Measurements from ENCODE around the gene ASGR2. TPM values are rescaled to one million over a fixed set of nuclear protein-coding genes. Genes with fewer than 3 reads are reported as not detected.

The ASGR2 gene
- total RNA-seq, 2 donors from 2014 or later, result 0.33 TPM; not detected in 1

GRCh38 chr17:7084088-7084487 lies 30.5 kb downstream of the ASGR2 start:
- Histone ChIP-seq H3K36me3 (no peaks in the 10 kb centered on the region), H3K4me1 (no peaks in the 10 kb centered on the region), H3K27ac (no peak overlapping the region), H3K9me3 (no peaks in the 10 kb centered on the region), H3K27me3 (no peaks in the 10 kb centered on the region), H3K4me3 (no peak overlapping the region)
- DNase-seq (ENCODE audit: low spot score), result no peak
- TF ChIP-seq, protein P1, sequence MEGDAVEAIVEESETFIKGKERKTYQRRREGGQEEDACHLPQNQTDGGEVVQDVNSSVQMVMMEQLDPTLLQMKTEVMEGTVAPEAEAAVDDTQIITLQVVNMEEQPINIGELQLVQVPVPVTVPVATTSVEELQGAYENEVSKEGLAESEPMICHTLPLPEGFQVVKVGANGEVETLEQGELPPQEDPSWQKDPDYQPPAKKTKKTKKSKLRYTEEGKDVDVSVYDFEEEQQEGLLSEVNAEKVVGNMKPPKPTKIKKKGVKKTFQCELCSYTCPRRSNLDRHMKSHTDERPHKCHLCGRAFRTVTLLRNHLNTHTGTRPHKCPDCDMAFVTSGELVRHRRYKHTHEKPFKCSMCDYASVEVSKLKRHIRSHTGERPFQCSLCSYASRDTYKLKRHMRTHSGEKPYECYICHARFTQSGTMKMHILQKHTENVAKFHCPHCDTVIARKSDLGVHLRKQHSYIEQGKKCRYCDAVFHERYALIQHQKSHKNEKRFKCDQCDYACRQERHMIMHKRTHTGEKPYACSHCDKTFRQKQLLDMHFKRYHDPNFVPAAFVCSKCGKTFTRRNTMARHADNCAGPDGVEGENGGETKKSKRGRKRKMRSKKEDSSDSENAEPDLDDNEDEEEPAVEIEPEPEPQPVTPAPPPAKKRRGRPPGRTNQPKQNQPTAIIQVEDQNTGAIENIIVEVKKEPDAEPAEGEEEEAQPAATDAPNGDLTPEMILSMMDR (IDR thresholded peaks at IDR 0.05), result no peak

GRCh38 chr17:7083592-7083991 lies 31.0 kb downstream of the ASGR2 start:
- no peaks in the 10 kb centered on the region for H3K36me3 ChIP-seq
- no peaks in the 10 kb centered on the region for H3K4me1 ChIP-seq
- H3K27ac ChIP-seq, result no peak overlapping the region
- DNase-seq (ENCODE audit: low spot score), result no peak
- TF ChIP-seq, protein P1 (IDR thresholded peaks at IDR 0.05), result no peak
- no peak overlapping the region for H3K4me3 ChIP-seq
- no peaks in the 10 kb centered on the region for H3K27me3 ChIP-seq
- no peaks in the 10 kb centered on the region for H3K9me3 ChIP-seq

GRCh38 chr17:7081341-7082062 lies 33.1 kb downstream of the ASGR2 start:
- Histone ChIP-seq H3K36me3 (no peaks in the 10 kb centered on the region), H3K9me3 (no peaks in the 10 kb centered on the region), H3K4me3 (no peak overlapping the region), H3K4me1 (no peaks in the 10 kb centered on the region), H3K27ac (no peak overlapping the region), H3K27me3 (no peaks in the 10 kb centered on the region)
- TF ChIP-seq, protein P1 (IDR thresholded peaks at IDR 0.05), result no peak
- DNase-seq (ENCODE audit: low spot score), result no peak

- Histone ChIP-seq H3K9me3 (no peaks in the 10 kb centered on the region), H3K27ac (no peak overlapping the region), H3K4me1 (no peaks in the 10 kb centered on the region), H3K4me3 (no peak overlapping the region), H3K36me3 (no peaks in the 10 kb centered on the region), H3K27me3 (no peaks in the 10 kb centered on the region)
- peak; percentile 59 for DNase-seq (ENCODE audit: low spot score)
- TF ChIP-seq, protein P1 (IDR thresholded peaks at IDR 0.05), result no peak
Measured at GRCh38 chr17:7080456-7081041, 34.1 kb downstream of the ASGR2 start.

- no peak within 1 kb of the TSS for H3K27ac ChIP-seq
- H3K4me3 ChIP-seq, result no peak within 1 kb of the TSS
Measured at GRCh38 chr17:7079581-7080455, 34.8 kb downstream of the ASGR2 start, which contains the start of gene CLEC10A. Gene CLEC10A, minus strand, starts transcription at chr17:7080251. Its CDS starts 1,439 bp downstream, at chr17:7078812.

More at GRCh38 chr17:7079581-7080455, 34.8 kb downstream of the ASGR2 start, which contains the start of gene CLEC10A:
- Histone ChIP-seq H3K27me3 (no peaks in the 10 kb centered on the region), H3K9me3 (no peaks in the 10 kb centered on the region), H3K4me1 (no peaks in the 10 kb centered on the region), H3K36me3 (no peaks in the 10 kb centered on the region)
- no peak for DNase-seq (ENCODE audit: low spot score)
- TF ChIP-seq, protein P1 (IDR thresholded peaks at IDR 0.05), result no peak
